K562 (cell line): ENCODE data around the gene CD300LG. TPM values are rescaled to one million over a fixed set of nuclear protein-coding genes. Genes with fewer than 3 reads are reported as not detected.
A peak's percentile ranks its signal among the peaks of the same experiment; 100 is the strongest.

Experiments used
- ATAC-seq: fragments of 200-7000 bp; cut with Tn5 transposase; 3 replicates; pipeline ENCODE4 v1.9.1; 2020; ENCODE audit warnings: moderate library complexity
- BruUV-seq: library from RNA; stranded (reverse); fragments of 400-500 nt; replicated peaks from 2 replicates; lab custom pipeline; 2021; lab: Mats Ljungman, UMichigan
- CTCF ChIA-PET: fragments of 300-600 bp; formaldehyde crosslinking; extraction: SDS; loops from one replicate; lab custom pipeline; 2021; ENCODE audit warnings: low intra/inter-chr PET ratio; lab: Yijun Ruan, JAX
- POLR2A ChIA-PET: fragments of 300-600, 350-650 bp; sonication (Branson Sonifier 250); formaldehyde crosslinking; extraction: SDS; loops from one replicate; lab custom pipeline; 2021; ENCODE audit warnings: antibody characterized with exemption, inconsistent platforms; lab: Yijun Ruan, JAX
- DNase-seq, 4 experiments: peaks; one replicate each; pipeline versions ENCODE4 v3.0.0 to v3.0.0-alpha.2; 2011 to 2018; ENCODE audit warnings: low spot score in 3 of 4, mixed read lengths in 3 of 4; ENCODE audit errors: extremely low read depth in 1 of 4
- FAIRE-seq: peaks from 2 replicates; lab custom pipeline; 2011; peaks lifted over from hg19 to GRCh38; lab: Jason Lieb, UNC
- H2AFZ ChIP-seq: 2 replicates; pipeline ENCODE4 v1.6.0; 2011; ENCODE audit warnings: low read depth, low read length, control low read depth, inconsistent platforms
- H3K27ac ChIP-seq: fragments of 200-600 bp; 3 replicates; pipeline ENCODE4 v1.8.0; 2011; ENCODE audit warnings: low read depth, mild to moderate bottlenecking, control low read depth, inconsistent platforms, low read length, moderate library complexity, mixed read lengths; ENCODE audit errors: extremely low read depth
- H3K27me3 ChIP-seq, 2 experiments: fragments of 300-600 bp in 1 of 2; 2 replicates in 1 of 2; 3 replicates in 1 of 2; pipeline versions ENCODE4 v1.6.0 to v1.8.0; 2011; ENCODE audit warnings: inconsistent platforms in 2 of 2, low read length in 2 of 2, mild to moderate bottlenecking in 1 of 2, mixed read lengths in 1 of 2, moderate library complexity in 1 of 2; ENCODE audit not compliant: control insufficient read depth in 2 of 2, insufficient read depth in 2 of 2
- H3K36me3 ChIP-seq: fragments of 300-600 bp; 3 replicates; pipeline ENCODE4 v1.8.0; 2011; ENCODE audit warnings: mild to moderate bottlenecking, low read length, inconsistent platforms; ENCODE audit not compliant: control insufficient read depth, insufficient read depth
- H3K4me1 ChIP-seq, 2 experiments: fragments of 200-600 bp in 1 of 2; replicated peaks in 1 of 2; 2 replicates in 1 of 2; 3 replicates in 1 of 2; pipeline versions ENCODE4 v1.5.1 to v1.8.0; 2011; ENCODE audit warnings: inconsistent platforms in 2 of 2, low read length in 2 of 2, mild to moderate bottlenecking in 1 of 2, mixed read lengths in 1 of 2, moderate library complexity in 1 of 2; ENCODE audit not compliant: control insufficient read depth in 2 of 2, insufficient read depth in 2 of 2
- H3K4me2 ChIP-seq: 2 replicates; pipeline ENCODE4 v1.6.1; 2011; ENCODE audit warnings: low read length, control low read depth, inconsistent platforms, mixed read lengths; ENCODE audit not compliant: insufficient read depth
- H3K4me3 ChIP-seq: fragments of 200-600 bp; sonication (generic), shearing (Covaris generic); 2 replicates; pipeline ENCODE4 v1.5.1; 2016; ENCODE audit warnings: control low read depth, inconsistent platforms
- H3K79me2 ChIP-seq: fragments of 200-600 bp; 3 replicates; pipeline ENCODE4 v1.8.0; 2011; ENCODE audit warnings: low read length, inconsistent platforms; ENCODE audit not compliant: control insufficient read depth, insufficient read depth
- H3K9ac ChIP-seq, 2 experiments: 2 replicates each; pipeline versions ENCODE4 v1.6.0 to v1.6.1; 2011; ENCODE audit warnings: low read depth in 2 of 2, low read length in 2 of 2, control low read depth in 1 of 2, inconsistent platforms in 1 of 2, mild to moderate bottlenecking in 1 of 2, mixed read lengths in 1 of 2; ENCODE audit not compliant: insufficient read depth in 1 of 2
- H3K9me1 ChIP-seq: one replicate; pipeline ENCODE4 v1.6.0; 2011; ENCODE audit warnings: inconsistent platforms, mild to moderate bottlenecking, low read length, moderate library complexity; ENCODE audit not compliant: control insufficient read depth, insufficient read depth
- H3K9me3 ChIP-seq: replicated peaks from 2 replicates; pipeline ENCODE4 v1.5.1; 2011; ENCODE audit warnings: low read depth, low read length, inconsistent platforms; ENCODE audit not compliant: control insufficient read depth, insufficient read depth
- H4K20me1 ChIP-seq: replicated peaks from 2 replicates; pipeline ENCODE4 v1.6.1; 2011; ENCODE audit warnings: low read length, inconsistent platforms, mixed read lengths; ENCODE audit not compliant: control insufficient read depth, insufficient read depth
- CEBPB ChIP-seq: fragments of 450-650 bp; IDR thresholded peaks from 2 replicates; pipeline ENCODE4 v1.6.1; 2016; ENCODE audit warnings: missing genetic modification characterization, missing compliant biosample characterization
- E2F3 ChIP-seq: fragments of 250-450 bp; sonication (Bioruptor Pico); IDR thresholded peaks from 2 replicates; pipeline ENCODE4 v1.4.0; 2020; ENCODE audit warnings: mild to moderate bottlenecking
- HNRNPL ChIP-seq: fragments of 200-400 bp; formaldehyde crosslinking; IDR thresholded peaks from 2 replicates; pipeline ENCODE4 v1.6.1; 2017; ENCODE audit warnings: low read depth, mild to moderate bottlenecking, low read length
- ZBTB7A ChIP-seq: IDR thresholded peaks from 2 replicates; pipeline ENCODE4 v1.6.1; 2011; ENCODE audit warnings: low read depth, mild to moderate bottlenecking, low read length, moderate library complexity, borderline replicate concordance; ENCODE audit not compliant: control insufficient read depth
- ZNF830 ChIP-seq: fragments of 250-450 bp; sonication (Bioruptor Pico); IDR thresholded peaks from 2 replicates; pipeline ENCODE4 v1.5.0; 2021; ENCODE audit warnings: mild to moderate bottlenecking
- ZSCAN32 ChIP-seq: fragments of 450-650 bp; formaldehyde crosslinking; IDR thresholded peaks from 2 replicates; pipeline ENCODE4 v1.4.0; 2020; ENCODE audit warnings: mild to moderate bottlenecking, moderate library complexity
- WGBS: fragments of 100-300 bp; shearing (Covaris generic); methylation state at CpG from one replicate; pipeline ENCODE4 v1.1.6; 2016; ENCODE audit warnings: low coverage, mixed read lengths; ENCODE audit not compliant: insufficient coverage; ENCODE audit errors: missing lambda C conversion rate; 5-methylcytosine and 5-hydroxymethylcytosine counted together
- in situ Hi-C: fragments of 300-500 bp; cut with MboI; formaldehyde crosslinking; loops from 4 replicates; pipeline ENCODE4 v1.15.0; 2018; ENCODE audit warnings: inconsistent platforms, mixed read lengths
- intact Hi-C: fragments of 100-400 bp; cut with micrococcal nuclease; formaldehyde crosslinking; loops from 2 replicates; pipeline ENCODE4 v1.14.2; 2022
- polyA plus RNA-seq, 8 experiments: library from polyadenylated mRNA; depleted of rRNA in 4 of 8; stranded (reverse) in 5 of 8; unstranded in 3 of 8; fragments of >200 nt; fragmentation: Nextera tagmentation in 2 of 8; fragmentation: Illumina TruSeq in 1 of 8; extraction: Ambion mirVana in 2 of 8; extraction: Trizol in 1 of 8; gene quantifications; 2 replicates each; pipeline versions ENCODE4 v1.2.1 to v1.2.3, GENCODE V29; 2011 to 2014; ENCODE audit warnings: inconsistent platforms in 1 of 8, missing spikeins in 1 of 8
- total RNA-seq, 7 experiments: library from RNA; depleted of rRNA in 6 of 7; stranded (reverse); fragments of >200 nt in 6 of 7; fragmentation: Illumina TruSeq in 2 of 7; extraction: Trizol in 2 of 7; gene quantifications; 2 replicates each; pipeline versions ENCODE4 v1.2.1 to v1.2.3, GENCODE V29; 2011 to 2021; ENCODE audit warnings: low replicate concordance in 1 of 7

The CD300LG gene
- total and polyA plus RNA-seq, 9 of the 15 experiments (the other 6 are each of a cell fraction or from before 2014, with no cell fraction given), result not detected

DNA sequence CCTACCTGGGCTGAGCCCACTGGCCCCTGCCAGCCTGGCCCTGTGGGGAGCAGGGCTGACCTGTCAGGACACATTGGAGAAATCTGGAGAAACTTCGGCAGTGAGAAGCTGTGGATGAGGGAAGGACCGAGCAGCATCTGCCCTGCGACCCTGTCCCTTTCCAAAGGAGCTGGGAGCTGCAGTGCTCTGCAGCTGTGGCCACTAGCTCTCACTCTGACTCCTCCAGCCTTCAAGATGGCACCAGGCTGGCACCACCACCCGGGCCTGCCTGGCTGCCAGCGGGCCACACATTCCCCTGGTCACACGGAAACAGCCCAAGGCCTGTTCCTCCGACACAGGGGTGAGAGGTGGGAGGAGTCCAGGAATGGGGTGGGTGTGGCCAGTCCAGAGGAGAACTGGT, 30.1 kb downstream of the CD300LG start (continued):
- no peak for TF ChIP-seq ZNF830 (CRISPR knock-in tag)
- TF ChIP-seq ZBTB7A, result no peak
- TF ChIP-seq E2F3 (CRISPR knock-in tag), result no peak
- no peak for TF ChIP-seq CEBPB (tag)

DNA sequence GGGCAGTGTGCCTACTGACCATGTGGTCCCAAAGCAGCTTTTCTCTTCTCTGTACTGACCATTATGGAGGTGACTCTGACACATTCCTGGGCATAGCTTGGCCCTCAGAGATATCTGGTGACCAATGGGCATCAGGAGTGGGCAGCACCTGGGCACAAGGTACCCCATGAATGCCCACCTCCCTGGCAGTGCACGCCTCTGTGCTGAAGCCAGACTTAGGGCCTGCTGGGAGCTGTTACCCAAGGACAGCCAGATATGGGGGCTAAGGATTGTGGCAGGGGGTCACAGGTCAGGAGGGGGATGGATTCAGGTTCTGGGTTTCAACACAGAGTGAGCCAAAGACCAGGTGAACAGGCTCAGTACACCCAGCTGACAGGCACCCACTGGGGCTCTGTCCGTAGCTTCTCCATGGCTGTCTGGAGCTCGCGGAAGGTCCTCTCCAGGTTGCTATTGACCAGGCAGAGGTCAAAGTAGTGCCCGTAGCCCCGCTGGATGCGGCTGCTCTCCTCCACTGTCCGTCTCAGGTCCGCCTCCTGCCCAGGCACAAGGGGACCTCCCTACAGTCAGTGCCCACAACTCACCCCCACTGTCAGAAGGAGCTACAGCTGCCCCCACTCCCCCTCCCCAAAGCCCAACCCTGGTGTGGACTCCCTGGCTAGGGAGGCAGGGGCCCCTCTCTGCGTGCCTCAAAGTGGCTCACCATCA, 30.6 kb downstream of the CD300LG start:
- 39% methylated on average over 10 of the region's 10 CpGs for WGBS
- H3K27me3 ChIP-seq, result peaks cover 0 to 19% of the 10 kb centered on the region in 2 experiments; a peak in 3 of 5 replicates
- CTCF ChIA-PET, result interaction anchor here (0.8 kb wide), 2 partner anchors 164 to 474 kb away, joined by 3 read pairs; no protein-coding TSS in a partner anchor
- POLR2A ChIA-PET, result interaction anchor here (0.6 kb wide), 2 partner anchors 47 to 479 kb away, joined by 3 to 4 read pairs; no protein-coding TSS in a partner anchor
- no peak for ATAC-seq
- H2AFZ ChIP-seq, result no peak overlapping the region
- FAIRE-seq, result no peak
- no peaks in the 10 kb centered on the region for H3K9me1 ChIP-seq
- TF ChIP-seq ZSCAN32, result no peak
- TF ChIP-seq HNRNPL, result 0 out of 2 replicates have a peak, but pooled peaks have one; percentile 40
- intact Hi-C loops, result loop anchor here (2.0 kb wide), 1 partner anchor 117 kb away; no protein-coding TSS in a partner anchor
- no peaks in the 10 kb centered on the region; the same call in 1 of the 2 replicates for H4K20me1 ChIP-seq
- in situ Hi-C loops, result no loop called here
- no peaks in the 10 kb centered on the region for H3K9me3 ChIP-seq
- no peak overlapping the region for H3K4me2 ChIP-seq
- H3K9ac ChIP-seq, result no peak overlapping the region
- H3K4me1 ChIP-seq, result peaks cover 0 to 33% of the 10 kb centered on the region in 2 experiments; a peak in 4 of 5 replicates
- H3K79me2 ChIP-seq, result no peaks in the 10 kb centered on the region
- BruUV-seq, result no TSS peak
- no peak overlapping the region for H3K27ac ChIP-seq
- H3K36me3 ChIP-seq, result no peaks in the 10 kb centered on the region
- DNase-seq, result no peak
- no peak overlapping the region for H3K4me3 ChIP-seq
